Endodermal cell (in vitro differentiated cells): ENCODE results near the gene PLXNA2. TPM values are rescaled to one million over a fixed set of nuclear protein-coding genes. Genes with fewer than 3 reads are reported as not detected.
A peak's percentile ranks its signal among the peaks of the same experiment; 100 is the strongest.

Experiments used
- DNase-seq: peaks from one replicate; pipeline ENCODE4 v3.0.0-alpha.2; 2017
- H3K27ac ChIP-seq: 2 replicates; pipeline ENCODE4 v1.5.1; 2013; ENCODE audit warnings: mild to moderate bottlenecking, low read depth, low read length, moderate library complexity
- H3K27me3 ChIP-seq: 2 replicates; pipeline ENCODE4 v1.6.1; 2013; ENCODE audit warnings: mild to moderate bottlenecking, low read length, moderate library complexity; ENCODE audit not compliant: insufficient read depth, control insufficient read depth, poor library complexity, severe bottlenecking
- H3K36me3 ChIP-seq: 2 replicates; pipeline ENCODE4 v1.7.0; 2013; ENCODE audit warnings: mild to moderate bottlenecking, low read length, moderate library complexity; ENCODE audit not compliant: control insufficient read depth, insufficient read depth
- H3K4me1 ChIP-seq: one replicate; pipeline ENCODE4 v1.7.0; 2013; ENCODE audit warnings: low read length; ENCODE audit not compliant: control insufficient read depth, insufficient read depth
- H3K4me3 ChIP-seq: 2 replicates; pipeline ENCODE4 v1.5.1; 2013; ENCODE audit warnings: mild to moderate bottlenecking, low read length, moderate library complexity
- H3K9ac ChIP-seq: 2 replicates; pipeline ENCODE4 v1.6.1; 2013; ENCODE audit warnings: mild to moderate bottlenecking, low read length, moderate library complexity; ENCODE audit not compliant: poor library complexity, severe bottlenecking; ENCODE audit errors: extremely low read depth
- H3K9me3 ChIP-seq: 2 replicates; pipeline ENCODE4 v1.6.1; 2013; ENCODE audit warnings: mild to moderate bottlenecking, low read length, moderate library complexity; ENCODE audit not compliant: control insufficient read depth
- H3K27ac Mint-ChIP-seq: 2 replicates; pipeline ENCODE4 v1.8.0; 2020; ENCODE audit warnings: mixed read lengths
- H3K27me3 Mint-ChIP-seq: 2 replicates; pipeline ENCODE4 v1.8.0; 2021; ENCODE audit warnings: mild to moderate bottlenecking, mixed read lengths; ENCODE audit not compliant: insufficient read depth
- H3K36me3 Mint-ChIP-seq: 2 replicates; pipeline ENCODE4 v1.8.0; 2020; ENCODE audit warnings: low read depth, mixed read lengths
- H3K4me1 Mint-ChIP-seq: 2 replicates; pipeline ENCODE4 v1.8.0; 2020; ENCODE audit warnings: mixed read lengths
- H3K4me3 Mint-ChIP-seq: 2 replicates; pipeline ENCODE4 v1.8.0; 2020; ENCODE audit warnings: mild to moderate bottlenecking, moderate library complexity, mixed read lengths
- H3K9me3 Mint-ChIP-seq: 2 replicates; pipeline ENCODE4 v1.8.0; 2020; ENCODE audit warnings: mild to moderate bottlenecking, mixed read lengths
- WGBS, 2 experiments: methylation state at CpG; one replicate each; pipeline versions ENCODE4 v1.1.5 to v1.1.7; 2013; ENCODE audit warnings: missing lambda C conversion rate in 2 of 2, mixed read lengths in 1 of 2; ENCODE audit not compliant: insufficient coverage in 1 of 2, insufficient read length in 1 of 2; 5-methylcytosine and 5-hydroxymethylcytosine counted together
- total RNA-seq, 2 donors: library from RNA; stranded (reverse); fragmentation: NEBNext Ultra II Directional in 1 of 2; extraction: Animal tissue kit (Norgen Biotek cat#: 25700) in 1 of 2; gene quantifications; 2 replicates in 1 of 2; 3 replicates in 1 of 2; pipeline ENCODE4 v1.2.1, GENCODE V29; 2021
- TF ChIP-seq, protein P1 (sequence below): fragments of 200-600 bp; sonication (generic); conservative IDR thresholded peaks from 2 replicates; pipeline ENCODE4 v1.5.0; 2021; ENCODE audit warnings: antibody characterized with exemption, mild to moderate bottlenecking

Gene PLXNA2
- total RNA-seq, 2 donors from 2014 or later = 61.2 to 86.1 TPM

DNA sequence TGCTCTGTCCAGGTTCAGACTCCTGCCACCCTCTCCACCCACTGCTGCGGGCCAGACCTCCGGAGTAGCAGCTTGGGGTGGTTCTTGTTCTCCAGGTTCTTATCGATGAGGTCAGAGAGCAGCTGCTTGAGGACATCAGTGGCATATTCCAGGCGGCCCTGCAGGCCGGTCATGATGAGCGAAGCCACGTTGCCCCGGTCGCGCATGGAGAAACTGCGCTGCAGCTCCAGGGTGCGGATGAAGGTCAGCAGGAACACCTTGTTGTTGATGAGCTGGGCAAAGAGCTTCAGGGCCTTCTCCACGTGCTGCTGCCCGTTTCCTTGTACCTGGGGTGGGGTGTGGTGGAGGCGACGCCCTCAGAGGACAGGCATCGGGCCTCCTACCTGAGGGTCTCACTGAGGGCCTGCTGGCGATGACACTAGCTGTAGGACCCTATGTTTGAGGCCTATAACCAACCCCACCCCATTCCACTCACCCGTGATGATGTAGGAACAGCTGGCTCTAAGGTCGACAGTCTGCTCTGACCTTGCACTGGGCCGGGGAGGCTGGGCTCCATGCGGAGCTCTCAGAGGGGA lies 202.1 kb downstream of the PLXNA2 start:
- 94 to 95% methylated on average over 17 to 22 of the region's 22 CpGs for WGBS, 2 experiments
- Mint-ChIP-seq H3K36me3 (peaks cover 78% of the 10 kb centered on the region), H3K9me3 (no peaks in the 10 kb centered on the region), H3K4me3 (no peak overlapping the region), H3K4me1 (peaks cover 37% of the 10 kb centered on the region), H3K27ac (peak overlapping the region; percentile 49), H3K27me3 (no peaks in the 10 kb centered on the region)
- H3K27me3 ChIP-seq = no peaks in the 10 kb centered on the region
- no peak for DNase-seq
- TF ChIP-seq, protein P1, sequence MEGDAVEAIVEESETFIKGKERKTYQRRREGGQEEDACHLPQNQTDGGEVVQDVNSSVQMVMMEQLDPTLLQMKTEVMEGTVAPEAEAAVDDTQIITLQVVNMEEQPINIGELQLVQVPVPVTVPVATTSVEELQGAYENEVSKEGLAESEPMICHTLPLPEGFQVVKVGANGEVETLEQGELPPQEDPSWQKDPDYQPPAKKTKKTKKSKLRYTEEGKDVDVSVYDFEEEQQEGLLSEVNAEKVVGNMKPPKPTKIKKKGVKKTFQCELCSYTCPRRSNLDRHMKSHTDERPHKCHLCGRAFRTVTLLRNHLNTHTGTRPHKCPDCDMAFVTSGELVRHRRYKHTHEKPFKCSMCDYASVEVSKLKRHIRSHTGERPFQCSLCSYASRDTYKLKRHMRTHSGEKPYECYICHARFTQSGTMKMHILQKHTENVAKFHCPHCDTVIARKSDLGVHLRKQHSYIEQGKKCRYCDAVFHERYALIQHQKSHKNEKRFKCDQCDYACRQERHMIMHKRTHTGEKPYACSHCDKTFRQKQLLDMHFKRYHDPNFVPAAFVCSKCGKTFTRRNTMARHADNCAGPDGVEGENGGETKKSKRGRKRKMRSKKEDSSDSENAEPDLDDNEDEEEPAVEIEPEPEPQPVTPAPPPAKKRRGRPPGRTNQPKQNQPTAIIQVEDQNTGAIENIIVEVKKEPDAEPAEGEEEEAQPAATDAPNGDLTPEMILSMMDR = no peak
- H3K9ac ChIP-seq = no peak overlapping the region
- H3K36me3 ChIP-seq = peaks cover 97% of the 10 kb centered on the region
- peaks cover 36% of the 10 kb centered on the region for H3K4me1 ChIP-seq
- H3K27ac ChIP-seq = no peak overlapping the region
- H3K9me3 ChIP-seq = no peaks in the 10 kb centered on the region
- H3K4me3 ChIP-seq = no peak overlapping the region

DNA sequence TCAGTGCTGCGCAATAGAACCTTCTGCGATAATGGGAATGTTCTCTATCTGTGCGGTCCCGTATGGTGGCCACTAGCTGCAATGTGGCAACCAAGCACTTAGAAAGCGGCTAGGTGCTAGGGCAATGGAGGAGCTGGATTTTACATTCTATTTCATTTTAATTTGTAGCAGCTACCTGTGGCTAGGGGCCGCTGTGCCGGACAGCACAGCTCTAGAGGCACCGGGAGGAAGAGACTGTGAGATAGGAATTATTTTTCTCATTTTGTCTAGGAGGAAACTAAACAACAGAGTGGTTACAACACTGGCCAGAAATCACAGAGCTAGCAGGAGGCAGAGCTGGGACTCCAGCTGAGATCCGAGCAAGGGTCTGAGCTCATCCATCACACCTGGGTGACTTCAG lies 202.7 kb downstream of the PLXNA2 start:
- no peaks in the 10 kb centered on the region for H3K27me3 ChIP-seq
- 91 to 94% methylated on average over 9 of the region's 9 CpGs for whole genome bisulfite sequencing, 2 experiments
- no peak for DNase-seq
- H3K27ac Mint-ChIP-seq = peak overlapping the region; percentile 49
- H3K9ac ChIP-seq = no peak overlapping the region
- peaks cover 44% of the 10 kb centered on the region for H3K4me1 Mint-ChIP-seq
- H3K9me3 Mint-ChIP-seq = no peaks in the 10 kb centered on the region
- TF ChIP-seq, protein P1 = no peak
- H3K36me3 Mint-ChIP-seq = peaks cover 80% of the 10 kb centered on the region
- H3K4me1 ChIP-seq = peaks cover 39% of the 10 kb centered on the region
- H3K36me3 ChIP-seq = peaks cover 97% of the 10 kb centered on the region
- H3K27me3 Mint-ChIP-seq = no peaks in the 10 kb centered on the region
- no peak overlapping the region for H3K4me3 Mint-ChIP-seq
- no peak overlapping the region for H3K27ac ChIP-seq
- H3K4me3 ChIP-seq = no peak overlapping the region
- H3K9me3 ChIP-seq = no peaks in the 10 kb centered on the region

DNA sequence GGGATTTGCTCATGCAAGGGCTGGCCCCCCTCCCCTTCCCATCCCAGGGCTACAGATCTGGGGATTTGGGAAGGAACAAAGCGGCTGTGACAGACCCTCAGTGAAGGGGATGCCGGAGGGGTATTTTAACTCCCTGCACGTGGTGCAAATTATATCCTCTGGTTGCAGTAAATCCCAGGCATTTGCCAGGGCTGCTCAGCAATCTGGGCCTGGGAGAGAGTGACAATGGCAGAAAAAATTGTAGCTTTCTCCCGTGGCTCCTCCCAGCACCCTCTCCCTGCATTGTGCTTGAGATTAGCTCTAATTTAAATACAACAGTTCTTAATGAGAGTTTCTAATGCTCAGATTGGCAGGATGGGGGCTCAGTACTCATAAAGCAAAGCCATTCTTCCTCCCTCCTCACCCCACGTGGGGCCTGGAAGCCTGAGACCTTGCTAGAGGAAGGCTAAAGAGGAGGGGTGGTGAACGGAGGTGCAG lies 203.3 kb downstream of the PLXNA2 start:
- Histone ChIP-seq H3K36me3 (peaks cover 97% of the 10 kb centered on the region), H3K27me3 (no peaks in the 10 kb centered on the region), H3K9ac (no peak overlapping the region), H3K4me1 (peaks cover 39% of the 10 kb centered on the region), H3K4me3 (no peak overlapping the region), H3K27ac (no peak overlapping the region), H3K9me3 (no peaks in the 10 kb centered on the region)
- peak; percentile 72 for DNase-seq
- Mint-ChIP-seq H3K9me3 (no peaks in the 10 kb centered on the region), H3K4me3 (no peak overlapping the region), H3K27me3 (no peaks in the 10 kb centered on the region), H3K36me3 (peaks cover 81% of the 10 kb centered on the region), H3K4me1 (peaks cover 50% of the 10 kb centered on the region), H3K27ac (no peak overlapping the region)
- WGBS, 2 experiments = 43 to 55% methylated on average over 2 to 6 of the region's 6 CpGs
- TF ChIP-seq, protein P1 = no peak
